ENCODE measurements around the gene SMYD3. TPM values are rescaled to one million over a fixed set of nuclear protein-coding genes. Genes with fewer than 3 reads are reported as not detected.

The SMYD3 gene
- polyA plus RNA-seq, 1 donor from 2014 or later: 48.6 TPM

DNA sequence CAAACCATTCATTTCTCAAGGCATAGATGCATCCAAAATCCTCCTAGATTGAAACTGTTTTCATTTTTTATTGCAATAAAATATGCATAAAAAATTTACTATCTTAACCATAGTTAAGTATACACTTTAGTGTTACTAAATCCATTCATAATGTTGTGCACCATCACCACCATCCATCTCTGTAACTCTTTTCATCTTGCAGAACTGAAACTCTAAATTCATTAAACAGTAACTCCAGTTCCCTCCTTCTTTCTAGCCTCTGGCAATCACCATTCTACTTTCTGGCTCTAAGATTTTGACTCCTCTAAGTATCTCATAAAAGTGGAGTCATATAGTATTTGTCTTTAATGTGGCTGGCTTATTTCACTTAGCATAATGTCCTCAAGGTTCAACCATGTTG is 236.8 kb downstream of the SMYD3 start:
- Histone ChIP-seq H3K9me3 (ENCODE audit: low read length) (no peaks in the 10 kb centered on the region), H3K4me2 (ENCODE audit: low read length) (no peak overlapping the region), H3K27ac (ENCODE audit: low read length) (no peak overlapping the region), H3K79me2 (replicated peaks; ENCODE audit: insufficient read depth, low read length) (no peaks in the 10 kb centered on the region), H3K36me3 (ENCODE audit: insufficient read depth, low read length) (no peaks in the 10 kb centered on the region), H4K20me1 (ENCODE audit: insufficient read depth) (no peaks in the 10 kb centered on the region), H3K9ac (ENCODE audit: low read length) (no peak overlapping the region), H3F3A (ENCODE audit: insufficient read depth, low read length, poor library complexity, severe bottlenecking) (no peaks in the 10 kb centered on the region), H2AFZ (ENCODE audit: low read depth, low read length) (no peak overlapping the region), H3K4me3 (ENCODE audit: low read length) (no peak overlapping the region), H3K9me2 (ENCODE audit: insufficient read depth, low read length) (no peaks in the 10 kb centered on the region), H3K27me3 (ENCODE audit: insufficient read depth, low read depth, low read length) (no peaks in the 10 kb centered on the region)
- TF ChIP-seq, protein P1, sequence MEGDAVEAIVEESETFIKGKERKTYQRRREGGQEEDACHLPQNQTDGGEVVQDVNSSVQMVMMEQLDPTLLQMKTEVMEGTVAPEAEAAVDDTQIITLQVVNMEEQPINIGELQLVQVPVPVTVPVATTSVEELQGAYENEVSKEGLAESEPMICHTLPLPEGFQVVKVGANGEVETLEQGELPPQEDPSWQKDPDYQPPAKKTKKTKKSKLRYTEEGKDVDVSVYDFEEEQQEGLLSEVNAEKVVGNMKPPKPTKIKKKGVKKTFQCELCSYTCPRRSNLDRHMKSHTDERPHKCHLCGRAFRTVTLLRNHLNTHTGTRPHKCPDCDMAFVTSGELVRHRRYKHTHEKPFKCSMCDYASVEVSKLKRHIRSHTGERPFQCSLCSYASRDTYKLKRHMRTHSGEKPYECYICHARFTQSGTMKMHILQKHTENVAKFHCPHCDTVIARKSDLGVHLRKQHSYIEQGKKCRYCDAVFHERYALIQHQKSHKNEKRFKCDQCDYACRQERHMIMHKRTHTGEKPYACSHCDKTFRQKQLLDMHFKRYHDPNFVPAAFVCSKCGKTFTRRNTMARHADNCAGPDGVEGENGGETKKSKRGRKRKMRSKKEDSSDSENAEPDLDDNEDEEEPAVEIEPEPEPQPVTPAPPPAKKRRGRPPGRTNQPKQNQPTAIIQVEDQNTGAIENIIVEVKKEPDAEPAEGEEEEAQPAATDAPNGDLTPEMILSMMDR (IDR thresholded peaks at IDR 0.05; ENCODE audit: poor library complexity, severe bottlenecking): no peak
- TF ChIP-seq SMC3 (conservative IDR thresholded peaks at IDR 0.05; ENCODE audit: poor library complexity) (no peak), EP300 (conservative IDR thresholded peaks at IDR 0.05; ENCODE audit: poor library complexity, severe bottlenecking) (no peak), RAD21 (conservative IDR thresholded peaks at IDR 0.05) (no peak), POLR2AphosphoS5 (IDR thresholded peaks at IDR 0.05) (no peak), EZH2 (IDR thresholded peaks at IDR 0.05; ENCODE audit: borderline replicate concordance, insufficient read depth, low read length, poor library complexity, severe bottlenecking) (no peak), MXI1 (conservative IDR thresholded peaks at IDR 0.05; ENCODE audit: poor library complexity, severe bottlenecking) (no peak), TAF1 (IDR thresholded peaks at IDR 0.05; ENCODE audit: low read depth) (no peak)
- TF ChIP-seq, protein P2, sequence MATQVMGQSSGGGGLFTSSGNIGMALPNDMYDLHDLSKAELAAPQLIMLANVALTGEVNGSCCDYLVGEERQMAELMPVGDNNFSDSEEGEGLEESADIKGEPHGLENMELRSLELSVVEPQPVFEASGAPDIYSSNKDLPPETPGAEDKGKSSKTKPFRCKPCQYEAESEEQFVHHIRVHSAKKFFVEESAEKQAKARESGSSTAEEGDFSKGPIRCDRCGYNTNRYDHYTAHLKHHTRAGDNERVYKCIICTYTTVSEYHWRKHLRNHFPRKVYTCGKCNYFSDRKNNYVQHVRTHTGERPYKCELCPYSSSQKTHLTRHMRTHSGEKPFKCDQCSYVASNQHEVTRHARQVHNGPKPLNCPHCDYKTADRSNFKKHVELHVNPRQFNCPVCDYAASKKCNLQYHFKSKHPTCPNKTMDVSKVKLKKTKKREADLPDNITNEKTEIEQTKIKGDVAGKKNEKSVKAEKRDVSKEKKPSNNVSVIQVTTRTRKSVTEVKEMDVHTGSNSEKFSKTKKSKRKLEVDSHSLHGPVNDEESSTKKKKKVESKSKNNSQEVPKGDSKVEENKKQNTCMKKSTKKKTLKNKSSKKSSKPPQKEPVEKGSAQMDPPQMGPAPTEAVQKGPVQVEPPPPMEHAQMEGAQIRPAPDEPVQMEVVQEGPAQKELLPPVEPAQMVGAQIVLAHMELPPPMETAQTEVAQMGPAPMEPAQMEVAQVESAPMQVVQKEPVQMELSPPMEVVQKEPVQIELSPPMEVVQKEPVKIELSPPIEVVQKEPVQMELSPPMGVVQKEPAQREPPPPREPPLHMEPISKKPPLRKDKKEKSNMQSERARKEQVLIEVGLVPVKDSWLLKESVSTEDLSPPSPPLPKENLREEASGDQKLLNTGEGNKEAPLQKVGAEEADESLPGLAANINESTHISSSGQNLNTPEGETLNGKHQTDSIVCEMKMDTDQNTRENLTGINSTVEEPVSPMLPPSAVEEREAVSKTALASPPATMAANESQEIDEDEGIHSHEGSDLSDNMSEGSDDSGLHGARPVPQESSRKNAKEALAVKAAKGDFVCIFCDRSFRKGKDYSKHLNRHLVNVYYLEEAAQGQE (IDR thresholded peaks at IDR 0.05; ENCODE audit: borderline replicate concordance): no peak

DNA sequence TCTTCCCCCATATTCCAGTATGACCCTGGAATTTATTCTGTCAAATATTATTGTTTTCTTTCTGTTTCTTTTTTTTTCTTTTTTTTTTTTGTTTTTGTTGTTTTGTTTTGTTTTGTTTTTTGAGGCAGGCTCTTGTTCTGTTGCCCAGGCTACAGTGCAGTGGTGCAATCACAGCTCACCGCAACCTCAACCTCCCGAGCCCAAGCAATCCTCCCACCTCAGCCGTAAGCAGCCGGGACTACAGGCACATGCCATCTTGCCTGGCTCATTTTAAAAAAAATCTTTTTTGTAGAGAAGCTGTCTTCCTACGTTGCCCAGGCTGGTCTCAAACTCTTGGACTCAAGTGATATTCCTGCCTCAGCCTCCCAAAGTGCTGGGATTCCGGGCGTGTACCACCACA is 237.6 kb downstream of the SMYD3 start:
- no peaks in the 10 kb centered on the region for H4K20me1 ChIP-seq (ENCODE audit: insufficient read depth)
- H3F3A ChIP-seq (ENCODE audit: insufficient read depth, low read length, poor library complexity, severe bottlenecking): no peaks in the 10 kb centered on the region
- TF ChIP-seq, protein P2 (IDR thresholded peaks at IDR 0.05; ENCODE audit: borderline replicate concordance): no peak
- no peak for TF ChIP-seq POLR2AphosphoS5 (IDR thresholded peaks at IDR 0.05)
- TF ChIP-seq MXI1 (conservative IDR thresholded peaks at IDR 0.05; ENCODE audit: poor library complexity, severe bottlenecking): no peak
- no peak for TF ChIP-seq TAF1 (IDR thresholded peaks at IDR 0.05; ENCODE audit: low read depth)
- no peak for TF ChIP-seq EP300 (conservative IDR thresholded peaks at IDR 0.05; ENCODE audit: poor library complexity, severe bottlenecking)
- no peak for TF ChIP-seq SMC3 (conservative IDR thresholded peaks at IDR 0.05; ENCODE audit: poor library complexity)
- TF ChIP-seq, protein P1 (IDR thresholded peaks at IDR 0.05; ENCODE audit: poor library complexity, severe bottlenecking): no peak
- no peak for TF ChIP-seq RAD21 (conservative IDR thresholded peaks at IDR 0.05)
- no peak for TF ChIP-seq EZH2 (IDR thresholded peaks at IDR 0.05; ENCODE audit: borderline replicate concordance, insufficient read depth, low read length, poor library complexity, severe bottlenecking)
- H3K36me3 ChIP-seq (ENCODE audit: insufficient read depth, low read length): no peaks in the 10 kb centered on the region
- no peak overlapping the region for H3K27ac ChIP-seq (ENCODE audit: low read length)
- H3K4me2 ChIP-seq (ENCODE audit: low read length): no peak overlapping the region
- no peak overlapping the region for H3K9ac ChIP-seq (ENCODE audit: low read length)
- no peak overlapping the region for H3K4me3 ChIP-seq (ENCODE audit: low read length)
- H3K9me3 ChIP-seq (ENCODE audit: low read length): no peaks in the 10 kb centered on the region
- no peaks in the 10 kb centered on the region for H3K79me2 ChIP-seq (replicated peaks; ENCODE audit: insufficient read depth, low read length)
- H3K27me3 ChIP-seq (ENCODE audit: insufficient read depth, low read depth, low read length): no peaks in the 10 kb centered on the region
- no peaks in the 10 kb centered on the region for H3K9me2 ChIP-seq (ENCODE audit: insufficient read depth, low read length)
- no peak overlapping the region for H2AFZ ChIP-seq (ENCODE audit: low read depth, low read length)

All from neural cell (in vitro differentiated cells).